ENCODE data around the gene ARHGAP26. TPM values are rescaled to one million over a fixed set of nuclear protein-coding genes. Genes with fewer than 3 reads are reported as not detected.

Gene ARHGAP26
- total RNA-seq, 4 donors from 2014 or later, result 11.1 to 36.1 (median 21.8) TPM

DNA sequence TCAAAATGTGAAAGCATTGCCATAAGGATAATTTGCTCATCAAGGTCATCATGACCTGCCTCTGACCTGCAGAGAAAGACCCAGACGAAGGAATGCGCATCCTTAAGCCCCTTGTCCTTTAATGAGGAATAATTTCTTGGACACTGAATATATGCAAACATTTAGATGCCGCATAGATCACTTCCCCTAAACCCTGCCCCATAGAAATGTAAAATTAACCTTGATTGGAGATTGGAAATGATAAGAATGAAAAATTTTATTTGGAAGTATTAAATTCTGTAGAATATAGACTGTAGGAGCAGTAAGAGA is 233.1 kb downstream of the ARHGAP26 start:
- Histone ChIP-seq H3K4me3 (no peak overlapping the region), H3K9me3 (no peaks in the 10 kb centered on the region), H3K27me3 (no peaks in the 10 kb centered on the region), H3K36me3 (no peaks in the 10 kb centered on the region), H3K27ac (peak overlapping the region; percentile 69), H3K4me1 (peaks cover 40% of the 10 kb centered on the region)
- DNase-seq (ENCODE audit: low spot score in 2 of 2), result no peak
- TF ChIP-seq POLR2AphosphoS5 (IDR thresholded peaks at IDR 0.05), result no peak
- TF ChIP-seq, protein P1, sequence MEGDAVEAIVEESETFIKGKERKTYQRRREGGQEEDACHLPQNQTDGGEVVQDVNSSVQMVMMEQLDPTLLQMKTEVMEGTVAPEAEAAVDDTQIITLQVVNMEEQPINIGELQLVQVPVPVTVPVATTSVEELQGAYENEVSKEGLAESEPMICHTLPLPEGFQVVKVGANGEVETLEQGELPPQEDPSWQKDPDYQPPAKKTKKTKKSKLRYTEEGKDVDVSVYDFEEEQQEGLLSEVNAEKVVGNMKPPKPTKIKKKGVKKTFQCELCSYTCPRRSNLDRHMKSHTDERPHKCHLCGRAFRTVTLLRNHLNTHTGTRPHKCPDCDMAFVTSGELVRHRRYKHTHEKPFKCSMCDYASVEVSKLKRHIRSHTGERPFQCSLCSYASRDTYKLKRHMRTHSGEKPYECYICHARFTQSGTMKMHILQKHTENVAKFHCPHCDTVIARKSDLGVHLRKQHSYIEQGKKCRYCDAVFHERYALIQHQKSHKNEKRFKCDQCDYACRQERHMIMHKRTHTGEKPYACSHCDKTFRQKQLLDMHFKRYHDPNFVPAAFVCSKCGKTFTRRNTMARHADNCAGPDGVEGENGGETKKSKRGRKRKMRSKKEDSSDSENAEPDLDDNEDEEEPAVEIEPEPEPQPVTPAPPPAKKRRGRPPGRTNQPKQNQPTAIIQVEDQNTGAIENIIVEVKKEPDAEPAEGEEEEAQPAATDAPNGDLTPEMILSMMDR (IDR thresholded peaks at IDR 0.05), result no peak
- no peak for TF ChIP-seq EP300 (IDR thresholded peaks at IDR 0.05)
- no peak for TF ChIP-seq POLR2A (IDR thresholded peaks at IDR 0.05)
- WGBS, result 74% methylated on average over 3 of the region's 3 CpGs

DNA sequence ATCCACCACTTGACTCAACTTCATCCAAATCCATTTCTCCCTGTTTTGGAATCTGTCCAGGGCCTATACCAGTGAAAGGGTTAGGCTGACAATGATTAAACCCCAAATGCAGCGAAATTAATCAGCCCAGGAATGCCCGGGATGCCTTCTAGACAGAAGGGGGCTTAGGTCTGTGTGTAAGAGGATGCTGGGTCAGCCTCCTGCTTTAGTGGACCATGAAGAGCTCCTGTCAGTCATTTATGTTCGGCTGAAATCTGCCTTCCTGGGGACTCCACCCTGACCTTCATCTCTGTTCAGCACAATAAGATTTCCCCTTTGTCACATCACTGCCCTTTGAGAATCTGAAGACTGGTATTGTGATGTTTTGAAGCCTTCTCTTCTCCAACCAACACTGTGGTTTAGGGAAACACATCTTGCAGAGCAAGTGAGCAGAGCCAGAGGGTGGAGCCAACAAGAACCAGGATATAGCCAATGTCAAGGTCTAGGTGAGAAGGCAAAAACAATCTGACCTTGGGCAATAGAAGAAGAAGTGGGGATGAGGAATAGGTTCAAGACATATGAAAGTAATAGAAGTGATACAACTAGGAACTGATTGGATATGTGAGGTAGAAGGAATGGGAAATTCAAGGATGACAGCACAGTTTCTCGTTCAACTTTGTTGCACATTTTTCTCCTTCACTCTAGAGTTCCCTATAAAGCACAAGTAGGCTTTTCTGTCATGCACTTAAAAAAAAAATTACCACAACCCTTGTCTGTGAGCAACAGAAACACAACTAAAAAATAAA is 234.4 kb downstream of the ARHGAP26 start:
- no peak for DNase-seq (ENCODE audit: low spot score in 2 of 2)
- 68% methylated on average over 4 of the region's 4 CpGs for WGBS
- Histone ChIP-seq H3K36me3 (no peaks in the 10 kb centered on the region), H3K27ac (no peak overlapping the region), H3K9me3 (no peaks in the 10 kb centered on the region), H3K4me3 (no peak overlapping the region), H3K4me1 (peaks cover 52% of the 10 kb centered on the region), H3K27me3 (no peaks in the 10 kb centered on the region)
- TF ChIP-seq, protein P1 (IDR thresholded peaks at IDR 0.05), result no peak
- TF ChIP-seq POLR2AphosphoS5 (IDR thresholded peaks at IDR 0.05) (no peak), EP300 (IDR thresholded peaks at IDR 0.05) (no peak), POLR2A (IDR thresholded peaks at IDR 0.05) (no peak)

DNA sequence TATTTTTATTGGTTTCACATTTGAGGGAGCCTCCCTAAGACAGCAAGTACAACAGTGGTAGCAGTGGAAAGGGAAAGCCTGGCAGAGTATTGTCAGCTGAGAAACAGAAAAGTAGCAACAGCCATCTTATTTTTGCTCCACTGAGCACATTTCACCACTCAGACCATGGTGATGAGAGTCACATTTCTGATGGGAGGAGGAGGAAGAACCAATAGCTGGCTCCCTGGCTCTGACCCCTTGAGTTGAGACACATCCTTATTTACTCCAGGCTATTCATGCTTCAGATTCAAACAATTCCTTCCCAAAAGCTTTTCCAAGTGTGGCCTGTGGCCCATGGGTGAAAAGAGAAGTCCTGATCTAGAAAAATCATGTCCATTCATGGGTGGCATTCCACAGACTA is 236.3 kb downstream of the ARHGAP26 start:
- DNase-seq (ENCODE audit: low spot score in 2 of 2), result no peak
- peaks cover 55% of the 10 kb centered on the region for H3K4me1 ChIP-seq
- no peak for TF ChIP-seq POLR2AphosphoS5 (IDR thresholded peaks at IDR 0.05)
- no peak for TF ChIP-seq POLR2A (IDR thresholded peaks at IDR 0.05)
- TF ChIP-seq, protein P1 (IDR thresholded peaks at IDR 0.05), result no peak
- no peak for TF ChIP-seq EP300 (IDR thresholded peaks at IDR 0.05)
- no peaks in the 10 kb centered on the region for H3K36me3 ChIP-seq
- no peaks in the 10 kb centered on the region for H3K27me3 ChIP-seq
- H3K27ac ChIP-seq, result peak overlapping the region; percentile 76
- H3K4me3 ChIP-seq, result no peak overlapping the region
- no peaks in the 10 kb centered on the region for H3K9me3 ChIP-seq

DNA sequence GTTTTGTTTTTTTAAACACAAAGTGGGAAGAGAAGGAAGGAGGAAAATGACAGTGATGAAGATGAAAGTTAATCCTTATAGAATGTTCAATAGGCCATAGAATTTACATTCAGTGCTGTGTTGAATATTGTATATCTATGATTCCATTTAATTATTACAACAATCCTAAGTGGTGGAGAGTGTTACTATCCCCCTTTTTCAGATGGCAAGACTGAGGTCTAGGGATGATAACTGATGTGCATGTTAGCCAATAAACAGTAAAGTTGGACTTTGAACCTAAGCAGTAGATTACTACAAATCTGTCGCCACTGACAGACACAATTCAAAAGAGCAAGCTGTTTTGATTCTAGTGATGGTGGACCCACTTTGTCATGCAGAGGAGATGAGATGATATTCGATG is 237.9 kb downstream of the ARHGAP26 start:
- 93% methylated on average over 2 of the region's 2 CpGs for WGBS
- H3K9me3 ChIP-seq, result no peaks in the 10 kb centered on the region
- H3K4me1 ChIP-seq, result peaks cover 42% of the 10 kb centered on the region
- TF ChIP-seq POLR2AphosphoS5 (IDR thresholded peaks at IDR 0.05) (no peak), EP300 (IDR thresholded peaks at IDR 0.05) (no peak), POLR2A (IDR thresholded peaks at IDR 0.05) (no peak)
- TF ChIP-seq, protein P1 (IDR thresholded peaks at IDR 0.05), result no peak
- no peak overlapping the region for H3K27ac ChIP-seq
- H3K4me3 ChIP-seq, result no peak overlapping the region
- H3K27me3 ChIP-seq, result no peaks in the 10 kb centered on the region
- no peaks in the 10 kb centered on the region for H3K36me3 ChIP-seq
- no peak for DNase-seq (ENCODE audit: low spot score in 2 of 2)

DNA sequence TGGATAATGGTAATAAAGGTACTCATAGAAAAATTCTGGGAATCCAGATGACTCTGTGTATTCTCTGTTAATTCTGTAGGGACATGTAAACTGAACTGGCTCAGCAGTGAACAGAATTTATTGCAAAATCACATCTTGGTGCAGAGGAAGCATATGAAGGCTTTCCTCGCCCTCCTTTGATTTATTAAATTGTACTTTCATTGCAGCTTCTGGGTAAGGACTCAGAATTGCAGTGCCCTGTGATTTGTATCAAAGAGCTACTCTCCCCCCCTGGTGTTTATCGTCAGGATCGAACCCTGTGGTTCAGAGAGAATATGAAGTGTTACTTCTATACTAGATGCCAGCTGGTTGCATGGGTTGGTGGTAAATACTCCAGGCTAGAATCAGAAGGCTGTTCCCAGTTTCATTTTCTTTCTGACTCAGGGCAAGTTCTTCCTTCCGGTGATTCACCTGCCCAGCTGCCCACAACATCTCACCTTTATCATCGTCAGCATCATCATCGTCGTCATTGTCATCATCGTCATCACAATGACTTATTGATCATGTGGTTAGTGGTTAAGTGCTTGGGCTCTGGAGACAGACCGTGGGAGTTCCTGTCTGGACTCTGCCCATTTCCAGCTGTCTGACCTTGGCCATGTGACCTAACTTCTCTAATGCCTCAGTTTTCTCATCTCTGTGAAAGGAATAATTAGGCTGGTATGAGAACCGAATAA is 238.8 kb downstream of the ARHGAP26 start:
- TF ChIP-seq, protein P1 (IDR thresholded peaks at IDR 0.05), result no peak
- TF ChIP-seq EP300 (IDR thresholded peaks at IDR 0.05) (no peak), POLR2AphosphoS5 (IDR thresholded peaks at IDR 0.05) (no peak), POLR2A (IDR thresholded peaks at IDR 0.05) (no peak)
- peaks cover 36% of the 10 kb centered on the region for H3K4me1 ChIP-seq
- WGBS, result 54% methylated on average over 10 of the region's 10 CpGs
- no peaks in the 10 kb centered on the region for H3K36me3 ChIP-seq
- no peak overlapping the region for H3K4me3 ChIP-seq
- no peak for DNase-seq (ENCODE audit: low spot score in 2 of 2)
- H3K27ac ChIP-seq, result no peak overlapping the region
- H3K9me3 ChIP-seq, result no peaks in the 10 kb centered on the region
- no peaks in the 10 kb centered on the region for H3K27me3 ChIP-seq
